Lower lobe of right lung (tissue), 2 donors: ENCODE results near the gene TAOK3. TPM values are rescaled to one million over a fixed set of nuclear protein-coding genes. Genes with fewer than 3 reads are reported as not detected.
"Not testable (repeated sequence)": the region's sequence is repeated elsewhere in the genome, so short reads cannot be mapped to it uniquely, and the experiment has no call there.

Source experiments
- ATAC-seq, 2 donors: fragments of 200-7000 bp; cut with Tn5 transposase; one replicate each; pipeline ENCODE4 v1.9.1; 2020 to 2022; ENCODE audit warnings: mild to moderate bottlenecking in 2 of 2, moderate library complexity in 2 of 2
- DNase-seq: peaks from one replicate; pipeline ENCODE4 v3.0.0-alpha.2; 2020
- H3K27ac ChIP-seq: fragments of 200-600 bp; one replicate; pipeline ENCODE4 v1.8.0; 2022
- H3K27me3 ChIP-seq: fragments of 200-600 bp; one replicate; pipeline ENCODE4 v1.8.0; 2022; ENCODE audit warnings: low read depth
- H3K36me3 ChIP-seq: fragments of 200-600 bp; one replicate; pipeline ENCODE4 v1.8.0; 2022; ENCODE audit warnings: mild to moderate bottlenecking
- H3K4me1 ChIP-seq: fragments of 200-600 bp; one replicate; pipeline ENCODE4 v1.8.0; 2022
- H3K4me3 ChIP-seq: fragments of 200-600 bp; one replicate; pipeline ENCODE4 v1.8.0; 2022; ENCODE audit warnings: mild to moderate bottlenecking
- H3K9me3 ChIP-seq: fragments of 200-600 bp; one replicate; pipeline ENCODE4 v1.8.0; 2022
- CTCF ChIP-seq: fragments of 200-600 bp; IDR thresholded peaks from one replicate; pipeline ENCODE4 v1.8.0; 2022; ENCODE audit warnings: antibody characterized with exemption, mild to moderate bottlenecking
- intact Hi-C: fragments of 100-400 bp; cut with DNase I; formaldehyde crosslinking; loops from one replicate; pipeline ENCODE4 v1.11.0; 2022
- total RNA-seq: library from RNA; stranded (reverse); fragmentation: NEBNext Ultra II Directional; extraction: Animal tissue kit (Norgen Biotek cat#: 25700); gene quantifications from one replicate; pipeline ENCODE4 v1.2.1, GENCODE V29; 2021
- donor health status: DM: no; HTN: yes; CAD: no; lungs with severe emphysema.

TAOK3 gene
- total RNA-seq, 1 donor from 2014 or later = 68.8 TPM

- Histone ChIP-seq H3K4me3 (no peak overlapping the region), H3K9me3 (no peaks in the 10 kb centered on the region), H3K27me3 (no peaks in the 10 kb centered on the region), H3K36me3 (peaks cover 10% of the 10 kb centered on the region), H3K4me1 (no peaks in the 10 kb centered on the region), H3K27ac (no peak overlapping the region)
- intact Hi-C loops = no loop called here
- TF ChIP-seq CTCF = no peak
- DNase-seq = no peak
- ATAC-seq = no peak
Measured at GRCh38 chr12:118290130-118290529, 82.6 kb downstream of the TAOK3 start.

GRCh38 chr12:118288174-118288573, 84.5 kb downstream of the TAOK3 start:
- Histone ChIP-seq H3K36me3 (peaks cover 4% of the 10 kb centered on the region), H3K4me3 (no peak overlapping the region), H3K27ac (no peak overlapping the region), H3K4me1 (no peaks in the 10 kb centered on the region), H3K27me3 (no peaks in the 10 kb centered on the region), H3K9me3 (no peaks in the 10 kb centered on the region)
- ATAC-seq = no peak
- TF ChIP-seq CTCF = no peak
- intact Hi-C loops = no loop called here
- no peak for DNase-seq

GRCh38 chr12:118287728-118288127, 85.0 kb downstream of the TAOK3 start:
- Histone ChIP-seq H3K4me3 (no peak overlapping the region), H3K27ac (no peak overlapping the region), H3K4me1 (no peaks in the 10 kb centered on the region), H3K9me3 (no peaks in the 10 kb centered on the region), H3K27me3 (no peaks in the 10 kb centered on the region), H3K36me3 (no peaks in the 10 kb centered on the region)
- intact Hi-C loops = no loop called here
- DNase-seq = no peak
- TF ChIP-seq CTCF = no peak
- no peak for ATAC-seq

GRCh38 chr12:118282767-118283166, 89.9 kb downstream of the TAOK3 start:
- no peak for ATAC-seq
- intact Hi-C loops = no loop called here

GRCh38 chr12:118278288-118278687, 94.4 kb downstream of the TAOK3 start:
- H3K9me3 ChIP-seq, H3K27ac ChIP-seq, H3K27me3 ChIP-seq, DNase-seq, intact Hi-C loops, H3K4me1 ChIP-seq, H3K4me3 ChIP-seq, ATAC-seq, H3K36me3 ChIP-seq: not testable (repeated sequence)

More at GRCh38 chr12:118282767-118283166, 89.9 kb downstream of the TAOK3 start:
- TF ChIP-seq CTCF = no peak
- Histone ChIP-seq H3K9me3 (no peaks in the 10 kb centered on the region), H3K27ac (no peak overlapping the region), H3K4me1 (no peaks in the 10 kb centered on the region), H3K27me3 (no peaks in the 10 kb centered on the region), H3K4me3 (no peak overlapping the region), H3K36me3 (no peaks in the 10 kb centered on the region)
- DNase-seq = no peak

GRCh38 chr12:118274066-118274465, 98.6 kb downstream of the TAOK3 start:
- Histone ChIP-seq H3K27me3 (no peaks in the 10 kb centered on the region), H3K9me3 (no peaks in the 10 kb centered on the region), H3K36me3 (no peaks in the 10 kb centered on the region), H3K4me1 (peaks cover 28% of the 10 kb centered on the region), H3K27ac (no peak overlapping the region), H3K4me3 (no peak overlapping the region)
- intact Hi-C loops = no loop called here
- DNase-seq (no peak), ATAC-seq (no peak)
- TF ChIP-seq CTCF = no peak
